ENCODE measurements around the gene SORD.
"Not testable (repeated sequence)": the region's sequence is repeated elsewhere in the genome, so short reads cannot be mapped to it uniquely, and the experiment has no call there.

DNA sequence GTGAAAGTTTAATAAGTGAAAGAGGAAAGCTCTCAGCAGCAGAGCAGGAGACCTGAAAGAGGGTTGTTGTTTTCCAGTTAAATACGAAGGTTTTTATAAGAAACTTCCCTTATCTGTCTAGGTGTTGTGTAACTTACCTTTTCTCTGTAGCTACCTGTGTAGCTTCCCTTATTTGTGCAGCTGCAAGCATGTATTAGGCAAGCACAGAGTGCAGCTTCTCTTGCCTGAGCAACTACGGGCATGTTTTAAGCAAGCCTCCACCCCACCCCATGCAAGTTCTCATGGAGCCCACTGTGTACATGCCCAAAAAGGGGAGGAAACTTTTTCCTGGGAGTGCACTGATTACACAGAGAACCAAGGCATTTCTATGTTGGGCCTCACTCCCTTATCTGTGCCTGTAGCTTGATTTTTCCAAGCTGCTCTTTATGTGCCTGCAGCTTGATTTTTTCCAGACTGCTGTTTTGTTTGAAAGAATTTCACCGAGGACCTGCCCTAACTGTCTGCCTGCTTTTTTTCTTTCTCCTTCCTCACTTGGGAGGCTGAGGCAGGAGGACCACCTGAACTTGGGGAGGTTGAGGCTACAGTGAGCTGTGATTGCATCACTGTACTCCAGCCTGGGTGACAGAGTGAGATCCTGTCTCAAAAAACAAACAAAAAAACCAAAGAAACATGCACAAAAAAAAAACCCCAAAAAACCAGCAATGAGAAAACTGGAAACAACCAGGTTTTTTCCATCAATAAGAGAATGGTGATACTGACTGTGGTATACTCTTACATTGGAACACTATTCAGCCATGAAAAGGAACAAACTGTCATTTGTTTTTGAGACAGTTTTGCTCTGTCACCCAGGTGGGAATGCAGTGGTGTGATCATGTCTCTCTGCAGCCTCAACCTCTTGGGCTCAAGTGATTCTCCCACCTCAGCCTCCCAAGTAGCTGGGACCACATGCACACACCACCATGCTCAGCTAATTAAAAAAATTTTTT lies 36.0 kb downstream of the SORD start:
- not testable (repeated sequence) for TF ChIP-seq CTCF, POLR2A, POLR2AphosphoS5 (IDR thresholded peaks at IDR 0.05)
